Muscle layer of colon (tissue), 2 donors: ENCODE data around the gene ARID4B.
"Not testable (repeated sequence)": the region's sequence is repeated elsewhere in the genome, so short reads cannot be mapped to it uniquely, and the experiment has no call there.

ENCODE experiments used
- H3K27ac ChIP-seq: one replicate; pipeline ENCODE4 v1.7.0; 2013; ENCODE audit warnings: low read depth, mild to moderate bottlenecking, low read length, moderate library complexity
- H3K27me3 ChIP-seq, 2 donors: one replicate each; pipeline ENCODE4 v1.7.0; 2013; ENCODE audit warnings: low read length in 2 of 2, mild to moderate bottlenecking in 2 of 2; ENCODE audit not compliant: insufficient read depth in 2 of 2, control insufficient read depth in 1 of 2
- H3K36me3 ChIP-seq: one replicate; pipeline ENCODE4 v1.7.0; 2013; ENCODE audit warnings: mild to moderate bottlenecking, low read length; ENCODE audit not compliant: insufficient read depth
- H3K4me1 ChIP-seq: one replicate; pipeline ENCODE4 v1.7.0; 2013; ENCODE audit warnings: mild to moderate bottlenecking, low read length; ENCODE audit not compliant: insufficient read depth
- H3K4me3 ChIP-seq, 2 donors: one replicate each; pipeline ENCODE4 v1.7.0; 2013; ENCODE audit warnings: low read length in 2 of 2, low read depth in 1 of 2, mild to moderate bottlenecking in 1 of 2, moderate library complexity in 1 of 2
- H3K9ac ChIP-seq: one replicate; pipeline ENCODE4 v1.7.0; 2013; ENCODE audit warnings: low read length
- H3K9me3 ChIP-seq: one replicate; pipeline ENCODE4 v1.7.0; 2013; ENCODE audit warnings: mild to moderate bottlenecking, low read length
- donor health status: abdominal sarcoma.
- donor health status: Adenocarcinoma of cecum.

ARID4B gene

DNA sequence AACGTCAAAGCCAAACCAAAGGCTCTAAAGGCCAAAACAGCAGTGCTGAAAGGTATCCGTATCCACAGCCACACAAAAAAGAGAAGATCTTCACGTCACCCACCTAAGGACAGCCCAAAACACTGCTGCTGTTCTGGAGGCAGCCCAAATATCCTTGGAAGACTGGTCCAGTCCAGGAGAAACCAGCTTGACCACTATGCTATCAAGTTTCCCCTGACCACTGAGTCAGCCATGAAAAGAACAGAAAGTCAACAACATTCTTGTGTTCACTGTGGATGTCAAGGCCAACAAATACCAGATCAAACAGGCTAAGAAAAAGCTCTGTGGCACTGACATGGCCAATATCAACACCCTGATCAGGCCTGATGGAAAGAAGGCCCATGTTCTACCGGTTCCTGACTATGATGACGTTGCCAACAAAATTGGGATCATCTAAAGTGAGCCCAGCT lies 32.1 kb downstream of the ARID4B start:
- Histone ChIP-seq H3K9ac (no peak overlapping the region), H3K9me3 (no peaks in the 10 kb centered on the region), H3K27me3 (no peaks in the 10 kb centered on the region), H3K27ac (no peak overlapping the region), H3K36me3 (no peaks in the 10 kb centered on the region), H3K4me3 (no peak overlapping the region), H3K4me1 (peaks cover 10% of the 10 kb centered on the region)

DNA sequence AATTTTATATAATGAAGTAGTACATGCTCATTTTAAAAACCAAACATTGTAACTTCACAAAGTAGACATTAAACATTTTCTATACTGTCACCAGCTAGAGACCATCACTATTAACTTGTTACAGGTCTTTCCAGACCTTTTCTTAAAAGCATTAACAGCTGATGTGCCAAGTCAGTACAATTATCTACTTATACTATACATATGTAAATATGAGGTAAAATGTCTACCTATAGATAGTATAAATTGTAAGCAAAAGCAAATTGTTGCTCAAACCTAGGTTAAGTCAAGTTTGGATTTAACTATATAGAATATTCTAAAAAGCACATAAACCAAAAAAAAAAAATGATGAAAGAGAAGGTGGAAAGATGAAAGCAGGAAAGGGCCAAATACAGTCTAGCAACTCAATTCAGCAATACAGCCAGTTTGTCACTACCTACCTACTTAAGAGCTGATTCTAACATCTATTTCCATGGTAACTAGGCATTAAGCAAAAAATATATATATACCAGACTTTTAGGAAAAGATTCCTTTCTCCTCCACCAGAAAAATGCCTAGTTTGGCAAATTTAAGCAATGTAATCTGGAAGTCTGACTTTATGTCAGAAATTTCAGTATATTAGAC lies 34.5 kb downstream of the ARID4B start:
- no peaks in the 10 kb centered on the region for H3K36me3 ChIP-seq
- no peaks in the 10 kb centered on the region for H3K27me3 ChIP-seq
- no peak overlapping the region for H3K27ac ChIP-seq
- peaks cover 6% of the 10 kb centered on the region for H3K4me1 ChIP-seq
- H3K9me3 ChIP-seq: no peaks in the 10 kb centered on the region
- H3K4me3 ChIP-seq: no peak overlapping the region
- no peak overlapping the region for H3K9ac ChIP-seq

DNA sequence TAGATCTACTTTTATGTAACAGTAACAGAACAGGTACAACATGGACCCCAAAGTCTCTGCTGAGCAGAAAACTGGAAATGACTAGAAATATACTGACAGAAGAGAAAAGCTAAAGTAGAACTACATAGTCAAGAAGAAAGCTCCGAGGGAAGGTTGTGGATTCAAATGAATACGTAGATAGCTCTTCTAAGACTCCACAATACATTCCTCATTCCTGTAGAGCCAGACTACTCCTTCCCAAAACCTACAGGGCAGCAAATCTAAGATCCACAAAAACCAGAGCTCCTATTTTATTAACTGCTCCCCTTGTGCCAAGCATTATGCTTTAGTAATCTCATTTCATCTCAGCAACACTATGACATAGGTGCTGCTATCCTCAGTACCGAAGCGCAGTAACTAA lies 35.2 kb downstream of the ARID4B start:
- Histone ChIP-seq H3K4me1 (peaks cover 9% of the 10 kb centered on the region), H3K9ac (no peak overlapping the region), H3K9me3 (no peaks in the 10 kb centered on the region), H3K4me3 (no peak overlapping the region), H3K27ac (no peak overlapping the region), H3K36me3 (no peaks in the 10 kb centered on the region), H3K27me3 (no peaks in the 10 kb centered on the region)

DNA sequence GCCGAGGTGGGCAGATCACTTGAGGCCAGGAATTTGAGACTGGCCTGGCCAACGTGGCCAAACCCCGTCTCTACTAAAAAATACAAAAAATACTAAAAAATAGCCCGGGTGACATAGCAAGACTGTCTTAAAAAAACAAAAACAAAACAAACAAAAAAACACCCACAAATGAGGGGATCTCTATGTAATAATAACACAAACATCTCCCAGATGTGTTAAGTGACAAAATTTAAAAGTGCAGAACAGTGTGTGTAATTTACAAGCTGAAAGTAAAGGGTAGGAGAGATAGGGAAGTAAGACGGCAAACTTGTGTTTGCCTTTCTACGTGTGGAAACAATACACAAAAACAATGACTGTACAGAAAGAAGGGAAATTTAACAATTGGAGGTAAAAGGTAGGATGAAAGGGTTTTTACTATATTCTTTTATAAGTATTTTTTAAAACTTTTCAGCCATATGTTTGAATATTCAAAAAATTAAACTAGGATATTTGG lies 36.3 kb downstream of the ARID4B start:
- Histone ChIP-seq H3K4me3 (no peak overlapping the region), H3K9me3 (no peaks in the 10 kb centered on the region), H3K9ac (no peak overlapping the region), H3K36me3 (no peaks in the 10 kb centered on the region), H3K27ac (no peak overlapping the region), H3K27me3 (no peaks in the 10 kb centered on the region), H3K4me1 (peaks cover 12% of the 10 kb centered on the region)

DNA sequence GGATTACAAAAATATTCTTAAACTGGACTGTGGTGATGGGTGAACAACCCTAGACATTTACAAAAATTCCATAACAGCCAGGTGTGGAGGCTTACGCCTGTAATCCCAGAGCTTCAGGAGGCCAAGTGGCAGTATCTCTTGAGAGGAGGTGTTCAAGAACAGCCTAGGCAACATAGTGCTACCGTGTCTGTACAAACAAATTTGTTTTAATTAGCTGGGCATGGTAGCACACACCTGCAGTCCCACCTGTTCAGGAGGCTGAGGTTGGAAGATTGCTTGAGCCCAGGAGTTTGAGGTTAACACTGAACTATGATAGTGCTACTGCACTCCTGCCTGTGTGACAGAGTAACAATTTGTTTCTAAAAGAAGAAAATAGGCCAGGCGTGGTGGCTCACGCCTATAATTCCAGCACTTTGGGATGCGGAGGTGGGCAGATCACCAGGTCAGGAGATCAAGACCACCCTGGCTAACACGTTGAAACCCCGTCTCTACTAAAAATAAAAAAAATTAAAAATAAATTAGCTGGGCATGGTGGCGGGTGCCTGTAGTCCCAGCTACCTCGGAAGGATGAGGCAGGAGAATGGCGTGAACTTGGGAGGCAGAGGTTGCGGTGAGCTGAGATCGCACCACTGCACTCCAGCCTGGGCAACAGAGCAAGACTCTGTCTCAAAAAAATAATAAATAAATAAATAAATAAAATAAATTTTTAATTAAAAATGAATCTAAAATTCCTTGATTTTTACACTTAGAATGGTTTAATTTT lies 37.1 kb downstream of the ARID4B start:
- H3K4me3 ChIP-seq: no peak overlapping the region
- no peaks in the 10 kb centered on the region for H3K27me3 ChIP-seq
- no peak overlapping the region for H3K9ac ChIP-seq
- H3K27ac ChIP-seq: no peak overlapping the region
- peaks cover 12% of the 10 kb centered on the region for H3K4me1 ChIP-seq
- H3K9me3 ChIP-seq: no peaks in the 10 kb centered on the region
- H3K36me3 ChIP-seq: no peaks in the 10 kb centered on the region

DNA sequence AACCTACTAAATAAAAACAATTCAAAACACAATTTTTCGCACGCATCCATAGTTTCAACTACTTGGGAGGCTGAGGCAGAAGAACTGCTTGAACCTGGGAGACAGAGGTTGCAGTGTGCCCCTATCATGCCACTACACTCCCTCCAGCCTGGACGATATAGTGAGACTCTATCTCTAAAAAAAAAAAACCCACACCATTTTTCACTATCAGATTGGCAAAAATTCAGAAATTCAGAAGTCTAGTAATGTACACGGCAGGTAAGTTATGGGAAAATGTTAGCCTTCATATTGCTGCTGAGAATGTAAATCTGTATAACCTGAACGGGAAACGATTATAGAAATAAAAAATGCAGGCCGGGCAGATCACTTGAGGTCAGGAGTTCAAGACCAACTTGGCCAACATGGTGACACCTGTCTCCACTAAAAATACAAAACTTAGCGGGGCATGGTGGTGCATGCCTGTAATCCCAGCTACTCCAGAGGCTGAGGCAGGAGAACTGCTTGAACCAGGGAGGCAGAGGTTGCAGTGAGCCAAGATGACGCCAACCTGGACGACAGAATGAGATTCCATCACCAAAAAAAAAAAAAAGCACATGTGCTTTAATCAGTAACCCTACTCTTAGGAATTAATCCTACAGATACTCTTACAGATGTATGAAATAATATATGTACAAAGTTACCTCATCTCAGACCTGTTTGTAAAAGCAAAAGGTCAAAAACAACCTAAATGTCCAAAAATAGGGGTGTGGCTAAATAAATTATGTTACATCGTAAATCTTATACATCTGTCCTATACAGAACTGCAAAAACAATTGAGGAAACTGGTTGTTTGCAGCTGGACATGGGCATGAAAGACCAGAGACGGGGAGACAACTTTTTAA lies 37.9 kb downstream of the ARID4B start:
- Histone ChIP-seq H3K36me3 (no peaks in the 10 kb centered on the region), H3K4me3 (no peak overlapping the region), H3K4me1 (peaks cover 14% of the 10 kb centered on the region), H3K9ac (no peak overlapping the region), H3K27me3 (no peaks in the 10 kb centered on the region), H3K27ac (no peak overlapping the region), H3K9me3 (no peaks in the 10 kb centered on the region)

DNA sequence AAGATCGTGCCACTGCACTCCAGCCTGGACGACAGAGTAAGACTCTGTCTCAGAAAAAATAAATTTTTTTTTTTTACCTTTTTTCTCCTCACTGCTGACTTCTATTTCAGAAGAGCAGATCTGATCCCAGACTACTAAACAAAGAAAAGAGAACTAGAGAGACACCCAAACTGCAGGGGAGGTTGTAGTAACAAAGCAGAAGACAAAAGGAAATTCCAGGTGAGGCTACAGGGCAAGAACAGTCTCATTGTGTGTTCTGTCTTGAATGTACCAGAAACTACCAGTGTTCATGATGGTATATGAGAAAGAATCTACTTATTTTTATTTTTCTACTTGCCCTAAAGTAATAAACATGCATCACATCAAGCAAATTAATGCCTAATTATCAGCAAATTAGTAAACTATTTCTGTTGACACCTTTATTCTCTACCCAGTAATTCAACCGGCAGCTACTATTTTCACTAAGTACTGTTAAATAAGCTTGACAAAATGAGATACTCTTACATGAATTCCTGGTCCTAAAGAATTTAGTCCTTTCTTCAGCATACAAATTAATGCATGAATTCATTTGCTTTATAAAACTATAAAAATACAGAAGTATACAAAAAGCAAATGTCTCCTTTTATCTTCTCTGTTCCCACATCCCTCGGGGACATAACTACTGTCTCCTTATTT lies 40.6 kb downstream of the ARID4B start:
- Histone ChIP-seq H3K9ac (no peak overlapping the region), H3K9me3 (no peaks in the 10 kb centered on the region), H3K4me1 (peaks cover 20% of the 10 kb centered on the region), H3K27ac (no peak overlapping the region), H3K27me3 (no peaks in the 10 kb centered on the region), H3K36me3 (no peaks in the 10 kb centered on the region), H3K4me3 (no peak overlapping the region)

DNA sequence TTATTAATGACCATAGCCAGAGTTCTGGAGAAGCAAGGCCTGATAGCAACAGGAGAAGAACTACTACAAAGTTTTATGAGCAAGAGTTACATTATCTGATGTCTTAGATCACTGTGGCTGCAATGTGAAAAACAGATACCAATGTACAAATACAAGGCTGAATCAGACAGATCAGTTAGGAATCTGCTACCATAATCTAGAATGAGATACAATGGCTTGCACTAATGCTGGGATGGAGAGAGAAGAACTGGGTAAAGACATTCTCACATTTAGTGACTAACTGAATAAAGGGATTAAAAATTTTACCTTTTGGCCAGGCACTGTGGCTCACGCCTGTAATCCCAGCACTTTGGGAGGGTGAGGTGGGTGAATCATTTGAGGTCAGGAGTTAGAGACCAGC lies 41.3 kb downstream of the ARID4B start:
- H3K9me3 ChIP-seq: no peaks in the 10 kb centered on the region
- H3K27me3 ChIP-seq: no peaks in the 10 kb centered on the region
- no peak overlapping the region for H3K4me3 ChIP-seq
- no peak overlapping the region for H3K9ac ChIP-seq
- peaks cover 20% of the 10 kb centered on the region for H3K4me1 ChIP-seq
- H3K36me3 ChIP-seq: no peaks in the 10 kb centered on the region
- no peak overlapping the region for H3K27ac ChIP-seq

DNA sequence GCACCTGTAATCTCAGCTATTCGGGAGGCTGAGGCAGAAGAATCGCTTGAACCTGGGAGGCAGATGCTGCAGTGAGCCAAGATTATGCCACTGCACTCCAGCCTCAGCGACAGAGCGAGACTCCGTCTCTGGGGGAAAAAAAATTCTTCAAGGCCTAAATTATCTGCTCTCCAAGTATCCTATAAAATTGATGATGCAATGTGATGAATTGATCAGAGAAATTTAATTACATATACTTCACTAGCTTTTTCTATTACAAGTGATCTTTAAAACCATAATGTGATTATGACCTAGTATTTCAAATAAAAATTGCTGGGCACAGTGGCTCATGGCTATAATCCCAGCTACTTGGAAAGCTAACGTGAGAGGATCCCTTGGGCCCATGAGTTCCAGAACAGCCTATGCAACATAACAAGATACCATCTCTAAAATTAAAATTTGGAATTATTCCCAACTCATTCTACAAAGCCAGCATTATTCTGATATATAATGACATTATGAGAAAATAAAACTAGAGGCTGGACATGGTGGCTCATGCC lies 43.7 kb downstream of the ARID4B start:
- H3K27ac ChIP-seq: no peak overlapping the region
- no peaks in the 10 kb centered on the region for H3K36me3 ChIP-seq
- no peaks in the 10 kb centered on the region for H3K9me3 ChIP-seq
- no peaks in the 10 kb centered on the region for H3K27me3 ChIP-seq
- no peak overlapping the region for H3K9ac ChIP-seq
- H3K4me1 ChIP-seq: peaks cover 25% of the 10 kb centered on the region
- H3K4me3 ChIP-seq: no peak overlapping the region

DNA sequence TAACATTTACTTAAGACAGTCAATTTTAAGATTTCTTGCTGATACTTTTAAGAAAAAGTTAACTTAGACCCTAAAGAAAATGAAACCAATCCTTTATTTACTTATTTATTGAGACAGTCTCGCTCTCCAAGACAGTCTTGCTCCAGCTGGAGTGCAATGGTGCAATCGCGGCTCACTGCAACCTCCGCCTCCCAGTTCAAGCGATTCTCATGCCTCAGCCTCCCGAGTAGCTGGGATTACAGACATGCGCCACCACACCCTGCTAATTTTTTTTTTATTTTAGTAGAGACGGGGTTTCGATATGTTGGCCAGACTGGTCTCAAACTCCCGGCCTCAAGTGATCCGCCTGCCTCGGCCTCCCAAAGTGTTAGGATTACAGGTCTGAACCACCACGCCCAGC lies 44.3 kb downstream of the ARID4B start:
- not testable (repeated sequence) for H3K27me3 ChIP-seq, H3K9ac ChIP-seq, H3K27ac ChIP-seq, H3K4me3 ChIP-seq, H3K36me3 ChIP-seq, H3K9me3 ChIP-seq
- peaks cover 27% of the 10 kb centered on the region for H3K4me1 ChIP-seq

DNA sequence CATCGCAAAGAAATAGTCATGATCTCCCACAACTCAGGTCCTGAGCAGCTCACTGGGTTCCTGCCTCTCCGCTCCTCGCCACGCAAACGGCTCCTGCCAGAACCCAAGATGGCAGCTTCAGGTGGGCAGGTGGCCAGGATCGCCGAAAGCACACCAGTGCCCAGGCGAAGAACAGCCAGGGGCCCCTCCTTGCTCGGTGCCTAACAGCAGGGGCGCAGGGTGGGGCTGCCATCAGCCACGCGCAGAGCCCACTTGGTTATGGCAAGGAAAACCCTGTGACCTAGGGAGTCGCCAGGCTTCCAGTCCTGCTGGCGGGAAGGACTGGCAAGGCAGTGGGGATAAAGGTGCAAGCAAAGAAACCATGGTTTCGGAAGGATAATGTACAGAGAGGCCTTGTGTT lies 47.5 kb downstream of the ARID4B start:
- H3K4me3 ChIP-seq: no peak overlapping the region
- H3K9me3 ChIP-seq: no peaks in the 10 kb centered on the region
- H3K9ac ChIP-seq: no peak overlapping the region
- H3K4me1 ChIP-seq: peaks cover 20% of the 10 kb centered on the region
- no peaks in the 10 kb centered on the region for H3K36me3 ChIP-seq
- no peaks in the 10 kb centered on the region for H3K27me3 ChIP-seq
- no peak overlapping the region for H3K27ac ChIP-seq
